Chondrocyte (in vitro differentiated cells): ENCODE data around the gene C18orf63. TPM values are rescaled to one million over a fixed set of nuclear protein-coding genes. Genes with fewer than 3 reads are reported as not detected.

ENCODE experiments used
- DNase-seq: peaks from one replicate; pipeline ENCODE4 v3.0.0; 2021; ENCODE audit warnings: mixed read lengths, low spot score
- H3K27ac Mint-ChIP-seq: one replicate; pipeline ENCODE4 v1.8.0; 2021; ENCODE audit warnings: mild to moderate bottlenecking, moderate library complexity, mixed read lengths; ENCODE audit not compliant: unreplicated experiment
- H3K27me3 Mint-ChIP-seq: 2 replicates; pipeline ENCODE4 v1.8.0; 2021; ENCODE audit warnings: low read depth, mixed read lengths
- H3K36me3 Mint-ChIP-seq: 2 replicates; pipeline ENCODE4 v1.8.0; 2021; ENCODE audit warnings: low read depth, mixed read lengths
- H3K4me1 Mint-ChIP-seq: 2 replicates; pipeline ENCODE4 v1.8.0; 2021; ENCODE audit warnings: low read depth, mild to moderate bottlenecking, mixed read lengths
- H3K4me3 Mint-ChIP-seq: one replicate; pipeline ENCODE4 v1.8.0; 2021; ENCODE audit warnings: mild to moderate bottlenecking, moderate library complexity, mixed read lengths; ENCODE audit not compliant: unreplicated experiment
- H3K9me3 Mint-ChIP-seq: 2 replicates; pipeline ENCODE4 v1.8.0; 2021; ENCODE audit warnings: low read depth, mixed read lengths
- total RNA-seq: library from RNA; stranded (reverse); gene quantifications from 3 replicates; pipeline ENCODE4 v1.2.1, GENCODE V29; 2021
- TF ChIP-seq, protein P1 (sequence below): fragments of 200-600 bp; sonication (generic); IDR thresholded peaks from 2 replicates; pipeline ENCODE4 v1.5.0; 2021; ENCODE audit warnings: antibody characterized with exemption, mild to moderate bottlenecking, moderate library complexity

Gene C18orf63
- total RNA-seq, 1 donor from 2014 or later: not detected

DNA sequence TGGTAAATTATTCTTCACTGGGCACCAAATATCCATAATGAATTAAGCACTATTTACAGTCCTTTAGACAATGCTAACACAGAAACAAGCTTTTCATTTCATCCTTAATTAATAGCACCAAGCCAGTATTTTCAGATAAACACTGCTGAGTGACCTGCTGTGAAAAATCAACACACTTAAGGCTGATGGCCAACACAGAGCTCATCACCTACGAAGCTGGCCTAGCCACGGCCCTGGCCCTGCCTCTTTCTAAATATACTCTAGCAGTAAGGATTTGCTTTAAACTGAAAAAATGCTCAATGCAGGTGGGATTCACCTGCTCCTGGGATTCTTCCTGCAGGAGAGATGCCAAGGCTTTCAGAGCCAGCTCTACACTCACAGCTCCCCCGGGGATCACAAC, 42.2 kb upstream of the C18orf63 start:
- Mint-ChIP-seq H3K4me3 (no peak overlapping the region), H3K4me1 (no peaks in the 10 kb centered on the region), H3K36me3 (no peaks in the 10 kb centered on the region), H3K9me3 (no peaks in the 10 kb centered on the region), H3K27ac (no peak overlapping the region), H3K27me3 (no peaks in the 10 kb centered on the region)
- DNase-seq: no peak
- TF ChIP-seq, protein P1, sequence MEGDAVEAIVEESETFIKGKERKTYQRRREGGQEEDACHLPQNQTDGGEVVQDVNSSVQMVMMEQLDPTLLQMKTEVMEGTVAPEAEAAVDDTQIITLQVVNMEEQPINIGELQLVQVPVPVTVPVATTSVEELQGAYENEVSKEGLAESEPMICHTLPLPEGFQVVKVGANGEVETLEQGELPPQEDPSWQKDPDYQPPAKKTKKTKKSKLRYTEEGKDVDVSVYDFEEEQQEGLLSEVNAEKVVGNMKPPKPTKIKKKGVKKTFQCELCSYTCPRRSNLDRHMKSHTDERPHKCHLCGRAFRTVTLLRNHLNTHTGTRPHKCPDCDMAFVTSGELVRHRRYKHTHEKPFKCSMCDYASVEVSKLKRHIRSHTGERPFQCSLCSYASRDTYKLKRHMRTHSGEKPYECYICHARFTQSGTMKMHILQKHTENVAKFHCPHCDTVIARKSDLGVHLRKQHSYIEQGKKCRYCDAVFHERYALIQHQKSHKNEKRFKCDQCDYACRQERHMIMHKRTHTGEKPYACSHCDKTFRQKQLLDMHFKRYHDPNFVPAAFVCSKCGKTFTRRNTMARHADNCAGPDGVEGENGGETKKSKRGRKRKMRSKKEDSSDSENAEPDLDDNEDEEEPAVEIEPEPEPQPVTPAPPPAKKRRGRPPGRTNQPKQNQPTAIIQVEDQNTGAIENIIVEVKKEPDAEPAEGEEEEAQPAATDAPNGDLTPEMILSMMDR: no peak

DNA sequence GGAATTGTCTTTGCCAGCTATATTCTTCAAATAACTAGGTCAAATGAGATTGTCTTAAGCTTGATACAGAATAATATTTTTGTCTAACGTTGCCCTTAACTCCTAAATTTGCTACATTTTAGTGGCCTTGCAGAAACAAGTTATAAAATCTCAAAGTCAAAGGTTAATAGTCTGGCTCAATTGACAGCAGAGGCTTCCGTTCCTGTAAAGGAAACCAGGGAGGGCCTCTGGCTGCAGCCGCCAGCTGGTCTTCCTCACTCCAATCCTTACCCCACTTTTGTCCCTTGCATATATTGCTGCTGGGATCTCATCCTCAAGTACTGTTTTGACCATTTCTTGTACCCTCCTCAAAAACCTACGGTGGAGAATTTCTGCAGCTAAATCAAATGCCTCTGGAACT, 40.9 kb upstream of the C18orf63 start:
- Mint-ChIP-seq H3K36me3 (no peaks in the 10 kb centered on the region), H3K4me1 (no peaks in the 10 kb centered on the region), H3K4me3 (no peak overlapping the region), H3K9me3 (no peaks in the 10 kb centered on the region), H3K27ac (no peak overlapping the region), H3K27me3 (no peaks in the 10 kb centered on the region)
- TF ChIP-seq, protein P1: no peak
- DNase-seq: no peak

- H3K27me3 Mint-ChIP-seq: no peaks in the 10 kb centered on the region
- no peaks in the 10 kb centered on the region for H3K9me3 Mint-ChIP-seq
- H3K4me3 Mint-ChIP-seq: no peak overlapping the region
- H3K36me3 Mint-ChIP-seq: no peaks in the 10 kb centered on the region
- H3K4me1 Mint-ChIP-seq: no peaks in the 10 kb centered on the region
- TF ChIP-seq, protein P1: no peak
- H3K27ac Mint-ChIP-seq: no peak overlapping the region
- DNase-seq: no peak
Measured at GRCh38 chr18:74275736-74276135, 39.9 kb upstream of the C18orf63 start.

GRCh38 chr18:74276609-74277008, 39.0 kb upstream of the C18orf63 start:
- Mint-ChIP-seq H3K9me3 (no peaks in the 10 kb centered on the region), H3K27me3 (no peaks in the 10 kb centered on the region), H3K36me3 (no peaks in the 10 kb centered on the region), H3K27ac (no peak overlapping the region), H3K4me3 (no peak overlapping the region), H3K4me1 (no peaks in the 10 kb centered on the region)
- TF ChIP-seq, protein P1: no peak
- no peak for DNase-seq

GRCh38 chr18:74277296-74277695, 38.3 kb upstream of the C18orf63 start:
- H3K4me3 Mint-ChIP-seq: no peak overlapping the region
- DNase-seq: no peak
- no peaks in the 10 kb centered on the region for H3K36me3 Mint-ChIP-seq
- no peaks in the 10 kb centered on the region for H3K4me1 Mint-ChIP-seq
- no peaks in the 10 kb centered on the region for H3K9me3 Mint-ChIP-seq
- H3K27me3 Mint-ChIP-seq: no peaks in the 10 kb centered on the region
- H3K27ac Mint-ChIP-seq: no peak overlapping the region
- TF ChIP-seq, protein P1: no peak
